ENCODE results near the gene SLC35B1. TPM values are rescaled to one million over a fixed set of nuclear protein-coding genes. Genes with fewer than 3 reads are reported as not detected.

The SLC35B1 gene
- total RNA-seq, 1 experiment from 2014 or later = 160 TPM

- no peak for DNase-seq (ENCODE audit: low spot score)
Observed at GRCh38 chr17:49670641-49671040, 37.1 kb downstream of the SLC35B1 start.

GRCh38 chr17:49670002-49670401 is 37.8 kb downstream of the SLC35B1 start:
- DNase-seq (ENCODE audit: low spot score) = no peak

- no peak for DNase-seq (ENCODE audit: low spot score)
Observed at GRCh38 chr17:49667854-49668253, 39.9 kb downstream of the SLC35B1 start.

- no peak for DNase-seq (ENCODE audit: low spot score)
Observed at GRCh38 chr17:49664706-49665211, 43.0 kb downstream of the SLC35B1 start.

GRCh38 chr17:49659661-49660382 is 47.9 kb downstream of the SLC35B1 start:
- no peak for DNase-seq (ENCODE audit: low spot score)

- no peak for DNase-seq (ENCODE audit: low spot score)
Observed at GRCh38 chr17:49656247-49656646, 51.5 kb downstream of the SLC35B1 start.

Other genes starting within 250 kb of the SLC35B1 start
- gene NGFR, start 212.7 kb downstream of the SLC35B1 start, total RNA-seq (2014; rRNA removed; shearing (Covaris generic)) = 0.37 TPM in 2 replicates
- gene NXPH3, start 132.1 kb downstream of the SLC35B1 start, total RNA-seq (2014; rRNA removed; shearing (Covaris generic)) = 0.15 and 0.23 TPM in 2 replicates
- gene SPOP, start 29.9 kb downstream of the SLC35B1 start, total RNA-seq (2014; rRNA removed; shearing (Covaris generic)) = 30.7 and 43.9 TPM in 2 replicates
- gene FAM117A, start 56.2 kb upstream of the SLC35B1 start, total RNA-seq (2014; rRNA removed; shearing (Covaris generic)) = 6.9 and 8.1 TPM in 2 replicates
- gene KAT7, start 80.7 kb upstream of the SLC35B1 start, total RNA-seq (2014; rRNA removed; shearing (Covaris generic)) = 34.0 and 42.3 TPM in 2 replicates
- not detected in 2 replicates for gene TAC4, start 140.1 kb upstream of the SLC35B1 start, total RNA-seq (2014; rRNA removed; shearing (Covaris generic))